ENCODE data around the gene MAP2K6. TPM values are rescaled to one million over a fixed set of nuclear protein-coding genes. Genes with fewer than 3 reads are reported as not detected.

MAP2K6 gene
- total and polyA plus RNA-seq, 8 donors = 1.0 to 25.5 (median 4.6) TPM; not detected in 1

DNA sequence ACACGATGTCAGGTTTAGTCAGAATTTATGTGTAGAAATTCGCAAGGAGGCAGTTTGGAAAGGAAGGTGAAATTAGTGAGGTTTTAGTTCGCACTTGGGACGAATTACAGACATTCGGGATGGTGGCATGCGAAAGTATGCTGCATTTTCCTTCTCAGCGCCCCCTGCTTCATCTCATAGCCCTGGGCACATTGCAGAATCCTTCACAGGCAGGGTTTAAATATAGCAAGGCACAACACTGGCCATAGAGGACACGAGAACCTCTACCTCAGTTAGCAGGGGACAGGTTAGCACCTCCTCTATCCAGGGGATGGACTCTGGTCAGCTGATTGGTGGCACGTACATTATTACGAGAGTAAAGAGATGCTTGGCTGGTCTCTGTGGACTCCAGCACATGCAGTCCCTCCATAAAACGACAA, 47.5 kb downstream of the MAP2K6 start:
- no peak for TF ChIP-seq POLR2AphosphoS5 (IDR thresholded peaks at IDR 0.05)
- TF ChIP-seq POLR2A (IDR thresholded peaks at IDR 0.05) = no peak
- TF ChIP-seq, protein P1, sequence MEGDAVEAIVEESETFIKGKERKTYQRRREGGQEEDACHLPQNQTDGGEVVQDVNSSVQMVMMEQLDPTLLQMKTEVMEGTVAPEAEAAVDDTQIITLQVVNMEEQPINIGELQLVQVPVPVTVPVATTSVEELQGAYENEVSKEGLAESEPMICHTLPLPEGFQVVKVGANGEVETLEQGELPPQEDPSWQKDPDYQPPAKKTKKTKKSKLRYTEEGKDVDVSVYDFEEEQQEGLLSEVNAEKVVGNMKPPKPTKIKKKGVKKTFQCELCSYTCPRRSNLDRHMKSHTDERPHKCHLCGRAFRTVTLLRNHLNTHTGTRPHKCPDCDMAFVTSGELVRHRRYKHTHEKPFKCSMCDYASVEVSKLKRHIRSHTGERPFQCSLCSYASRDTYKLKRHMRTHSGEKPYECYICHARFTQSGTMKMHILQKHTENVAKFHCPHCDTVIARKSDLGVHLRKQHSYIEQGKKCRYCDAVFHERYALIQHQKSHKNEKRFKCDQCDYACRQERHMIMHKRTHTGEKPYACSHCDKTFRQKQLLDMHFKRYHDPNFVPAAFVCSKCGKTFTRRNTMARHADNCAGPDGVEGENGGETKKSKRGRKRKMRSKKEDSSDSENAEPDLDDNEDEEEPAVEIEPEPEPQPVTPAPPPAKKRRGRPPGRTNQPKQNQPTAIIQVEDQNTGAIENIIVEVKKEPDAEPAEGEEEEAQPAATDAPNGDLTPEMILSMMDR (IDR thresholded peaks at IDR 0.05) = no peak
- TF ChIP-seq EP300 (IDR thresholded peaks at IDR 0.05) = no peak
- peaks cover 0 to 8% (median 3%) of the 10 kb centered on the region in 4 donors for H3K4me1 ChIP-seq
- WGBS, 5 donors = 86 to 95% (median 91%) methylated on average over 11 of the region's 11 CpGs
- DNase-seq = no peak
- intact Hi-C loops (cut with DNase I; ENCODE audit: low total_unique reads) = no loop called here
- no peaks in the 10 kb centered on the region for H3K27me3 ChIP-seq
- no peak overlapping the region for H3K4me3 ChIP-seq
- no peaks in the 10 kb centered on the region for H3K9me3 ChIP-seq
- H3K36me3 ChIP-seq = no peaks in the 10 kb centered on the region
- no peak overlapping the region for H3K27ac ChIP-seq

- intact Hi-C loops (cut with DNase I; ENCODE audit: low total_unique reads) = no loop called here
- Histone ChIP-seq H3K36me3 (no peaks in the 10 kb centered on the region), H3K4me3 (no peak overlapping the region), H3K4me1 (peaks cover 0 to 10% (median 6%) of the 10 kb centered on the region in 4 donors), H3K27me3 (no peaks in the 10 kb centered on the region), H3K27ac (no peak overlapping the region), H3K9me3 (no peaks in the 10 kb centered on the region)
- TF ChIP-seq, protein P1 (IDR thresholded peaks at IDR 0.05) = no peak
- TF ChIP-seq POLR2A (IDR thresholded peaks at IDR 0.05) (no peak), EP300 (IDR thresholded peaks at IDR 0.05) (no peak), POLR2AphosphoS5 (IDR thresholded peaks at IDR 0.05) (no peak)
- WGBS, 5 donors = 89 to 95% (median 94%) methylated on average over 8 of the region's 8 CpGs
- no peak for DNase-seq
Observed at GRCh38 chr17:69462882-69463281, 48.4 kb downstream of the MAP2K6 start.

DNA sequence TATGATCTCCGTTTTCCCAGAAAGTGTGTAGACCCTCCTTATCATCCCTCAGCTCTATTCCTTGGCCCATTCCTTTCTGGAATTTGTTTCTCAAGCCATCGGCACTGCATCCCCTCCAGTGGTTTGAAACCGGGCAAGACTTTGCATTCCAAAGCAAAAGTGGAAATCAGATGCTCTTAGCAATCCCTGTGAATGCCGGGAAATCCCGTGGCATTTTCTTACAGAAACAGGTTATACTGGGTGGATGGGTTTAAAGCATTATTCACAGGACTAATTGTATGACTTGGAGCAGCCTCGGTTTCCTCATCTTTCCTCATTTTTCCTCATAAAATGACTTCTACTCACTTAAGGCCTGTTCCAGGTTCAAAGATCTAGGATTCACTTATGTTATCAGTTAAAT, 52.0 kb downstream of the MAP2K6 start:
- TF ChIP-seq, protein P1 (IDR thresholded peaks at IDR 0.05) = no peak
- no peak for TF ChIP-seq POLR2AphosphoS5 (IDR thresholded peaks at IDR 0.05)
- TF ChIP-seq EP300 (IDR thresholded peaks at IDR 0.05) = no peak
- no peak for TF ChIP-seq POLR2A (IDR thresholded peaks at IDR 0.05)
- H3K27me3 ChIP-seq = no peaks in the 10 kb centered on the region
- no peak overlapping the region for H3K4me3 ChIP-seq
- DNase-seq = peak in 1 of 2 donors; percentile 16
- intact Hi-C loops (cut with DNase I; ENCODE audit: low total_unique reads) = no loop called here
- H3K9me3 ChIP-seq = no peaks in the 10 kb centered on the region
- WGBS, 5 donors = 60 to 69% (median 67%) methylated on average over 6 of the region's 6 CpGs
- H3K36me3 ChIP-seq = no peaks in the 10 kb centered on the region
- H3K4me1 ChIP-seq = peaks cover 0 to 10% (median 4%) of the 10 kb centered on the region in 4 donors
- no peak overlapping the region for H3K27ac ChIP-seq

GRCh38 chr17:69466905-69467667, 52.6 kb downstream of the MAP2K6 start:
- H3K4me3 ChIP-seq = no peak overlapping the region
- peaks cover 0 to 10% (median 3%) of the 10 kb centered on the region in 4 donors for H3K4me1 ChIP-seq
- DNase-seq = peak in 1 of 2 donors; percentile 28
- H3K27ac ChIP-seq = no peak overlapping the region
- no peaks in the 10 kb centered on the region for H3K36me3 ChIP-seq
- H3K9me3 ChIP-seq = no peaks in the 10 kb centered on the region
- WGBS, 5 donors = 62 to 74% (median 70%) methylated on average over 3 of the region's 3 CpGs
- TF ChIP-seq POLR2A (IDR thresholded peaks at IDR 0.05) = no peak
- no peak for TF ChIP-seq EP300 (IDR thresholded peaks at IDR 0.05)
- TF ChIP-seq POLR2AphosphoS5 (IDR thresholded peaks at IDR 0.05) = no peak
- TF ChIP-seq, protein P1 (IDR thresholded peaks at IDR 0.05) = no peak
- intact Hi-C loops (cut with DNase I; ENCODE audit: low total_unique reads) = no loop called here
- H3K27me3 ChIP-seq = no peaks in the 10 kb centered on the region
